Mesendoderm (in vitro differentiated cells): ENCODE data around the gene SPRED3.
A peak's percentile ranks its signal among the peaks of the same experiment; 100 is the strongest.
"Not testable (repeated sequence)": the region's sequence is repeated elsewhere in the genome, so short reads cannot be mapped to it uniquely, and the experiment has no call there.

Source experiments
- DNase-seq: peaks from one replicate; pipeline ENCODE4 v3.0.0; 2013
- H2AK5ac ChIP-seq: 2 replicates; pipeline ENCODE4 v1.6.1; 2013; ENCODE audit warnings: low read length, inconsistent platforms
- H2BK120ac ChIP-seq: 2 replicates; pipeline ENCODE4 v1.6.1; 2013; ENCODE audit warnings: low read depth, mild to moderate bottlenecking, low read length, moderate library complexity, mixed read lengths
- H2BK15ac ChIP-seq: replicated peaks from 2 replicates; pipeline ENCODE4 v1.6.1; 2013; ENCODE audit warnings: low read depth, mild to moderate bottlenecking, moderate library complexity
- H2BK5ac ChIP-seq: 2 replicates; pipeline ENCODE4 v1.6.1; 2013; ENCODE audit warnings: low read length, inconsistent platforms
- H3K18ac ChIP-seq: 2 replicates; pipeline ENCODE4 v1.6.1; 2013; ENCODE audit warnings: mild to moderate bottlenecking, low read length, mixed read lengths
- H3K23ac ChIP-seq: one replicate; pipeline ENCODE4 v1.6.1; 2013; ENCODE audit warnings: low read length
- H3K27ac ChIP-seq: 2 replicates; pipeline ENCODE4 v1.5.1; 2013; ENCODE audit warnings: low read depth, mild to moderate bottlenecking, inconsistent platforms, low read length, moderate library complexity
- H3K27me3 ChIP-seq: 2 replicates; pipeline ENCODE4 v1.6.1; 2013; ENCODE audit warnings: low read length, control low read depth, mild to moderate bottlenecking, inconsistent platforms; ENCODE audit not compliant: insufficient read depth, poor library complexity
- H3K36me3 ChIP-seq: 2 replicates; pipeline ENCODE4 v1.6.1; 2013; ENCODE audit warnings: low read length, inconsistent platforms; ENCODE audit not compliant: control insufficient read depth, insufficient read depth
- H3K4ac ChIP-seq: one replicate; pipeline ENCODE4 v1.6.1; 2013; ENCODE audit warnings: low read depth, mild to moderate bottlenecking, low read length, moderate library complexity
- H3K4me1 ChIP-seq: 2 replicates; pipeline ENCODE4 v1.6.1; 2013; ENCODE audit warnings: low read depth, low read length, inconsistent platforms; ENCODE audit not compliant: control insufficient read depth
- H3K4me2 ChIP-seq: 2 replicates; pipeline ENCODE4 v1.6.1; 2013; ENCODE audit warnings: low read length
- H3K4me3 ChIP-seq: 2 replicates; pipeline ENCODE4 v1.5.1; 2013; ENCODE audit warnings: mild to moderate bottlenecking, low read length
- H3K56ac ChIP-seq: one replicate; pipeline ENCODE4 v1.6.1; 2013; ENCODE audit warnings: low read length
- H3K79me1 ChIP-seq: 2 replicates; pipeline ENCODE4 v1.6.1; 2013; ENCODE audit warnings: low read length, inconsistent platforms
- H3K79me2 ChIP-seq: 2 replicates; pipeline ENCODE4 v1.6.1; 2013; ENCODE audit warnings: mild to moderate bottlenecking, low read length; ENCODE audit not compliant: control insufficient read depth, insufficient read depth
- H3K9ac ChIP-seq: 2 replicates; pipeline ENCODE4 v1.6.1; 2013; ENCODE audit warnings: low read length, inconsistent platforms
- H4K5ac ChIP-seq: one replicate; pipeline ENCODE4 v1.6.1; 2013; ENCODE audit warnings: low read length
- H4K8ac ChIP-seq: one replicate; pipeline ENCODE4 v1.6.1; 2013; ENCODE audit warnings: low read depth, mild to moderate bottlenecking, control low read depth, low read length, moderate library complexity
- WGBS: extraction: QIAGEN DNeasy Blood & Tissue Kit; methylation state at CpG from one replicate; pipeline ENCODE4 v1.1.7; 2013; ENCODE audit warnings: low lambda C conversion rate, missing lambda C conversion rate; ENCODE audit not compliant: insufficient coverage; ENCODE audit errors: extremely low coverage; 5-methylcytosine and 5-hydroxymethylcytosine counted together

SPRED3 gene

GRCh38 chr19:38427035-38427677 is 38.7 kb downstream of the SPRED3 start:
- not testable (repeated sequence) for H2AK5ac ChIP-seq, H3K27ac ChIP-seq, H3K4me2 ChIP-seq, H3K4me3 ChIP-seq, H3K18ac ChIP-seq, H4K5ac ChIP-seq, DNase-seq, H2BK5ac ChIP-seq, H3K79me1 ChIP-seq, H4K8ac ChIP-seq, H2BK120ac ChIP-seq, H3K27me3 ChIP-seq, H3K36me3 ChIP-seq, H2BK15ac ChIP-seq, H3K79me2 ChIP-seq, H3K56ac ChIP-seq, H3K4ac ChIP-seq, H3K9ac ChIP-seq, H3K23ac ChIP-seq, H3K4me1 ChIP-seq
- WGBS = no CpG with 5 or more reads among the region's 17 CpGs

DNA sequence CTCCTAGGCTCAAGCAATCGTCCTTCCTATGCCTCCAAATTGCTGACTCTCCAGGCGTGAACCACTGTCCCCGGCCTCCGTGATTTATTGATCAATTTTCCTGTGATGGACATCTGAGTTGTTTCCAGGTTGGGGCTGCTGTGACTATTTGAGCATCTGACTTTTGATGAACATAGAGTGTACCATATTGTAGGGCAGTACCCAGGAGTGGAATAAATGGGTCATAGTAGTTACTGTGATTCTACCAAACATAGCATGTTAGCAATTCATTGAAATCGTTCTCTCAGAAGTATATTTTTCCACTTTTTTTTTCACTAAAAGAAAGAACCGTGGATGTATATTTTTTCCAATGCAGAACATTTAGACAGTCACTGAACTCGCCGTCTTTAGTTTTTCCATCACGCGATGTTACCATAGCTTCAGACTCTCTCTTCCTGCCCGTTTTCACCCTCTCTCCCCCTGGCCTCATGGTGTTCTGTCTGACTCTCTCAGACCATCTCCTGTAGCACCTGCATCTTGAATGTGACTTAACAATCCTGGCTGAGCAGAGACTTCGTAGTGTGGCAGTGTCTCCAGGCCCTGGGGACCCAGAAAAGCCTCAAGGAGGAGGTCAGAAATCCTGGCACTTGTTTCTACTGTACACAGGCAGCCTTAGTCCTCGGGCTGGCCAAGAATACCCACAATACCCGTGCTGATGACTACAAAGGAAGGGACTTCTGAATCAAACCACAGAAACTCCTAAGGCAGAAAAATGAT is 40.7 kb downstream of the SPRED3 start:
- Histone ChIP-seq H2BK120ac (no peak overlapping the region), H3K79me1 (no peaks in the 10 kb centered on the region), H3K27me3 (no peaks in the 10 kb centered on the region), H3K4ac (no peak overlapping the region), H2BK5ac (no peak overlapping the region), H2AK5ac (no peak overlapping the region), H2BK15ac (no peak overlapping the region), H3K23ac (no peak overlapping the region), H3K4me1 (peaks cover 6% of the 10 kb centered on the region), H3K27ac (no peak overlapping the region), H3K4me3 (no peak overlapping the region), H4K5ac (no peak overlapping the region), H3K79me2 (no peaks in the 10 kb centered on the region), H4K8ac (no peak overlapping the region), H3K18ac (no peak overlapping the region), H3K36me3 (no peaks in the 10 kb centered on the region), H3K4me2 (no peak overlapping the region), H3K9ac (no peak overlapping the region), H3K56ac (no peak overlapping the region)
- DNase-seq = no peak
- WGBS = no CpG with 5 or more reads among the region's 14 CpGs

DNA sequence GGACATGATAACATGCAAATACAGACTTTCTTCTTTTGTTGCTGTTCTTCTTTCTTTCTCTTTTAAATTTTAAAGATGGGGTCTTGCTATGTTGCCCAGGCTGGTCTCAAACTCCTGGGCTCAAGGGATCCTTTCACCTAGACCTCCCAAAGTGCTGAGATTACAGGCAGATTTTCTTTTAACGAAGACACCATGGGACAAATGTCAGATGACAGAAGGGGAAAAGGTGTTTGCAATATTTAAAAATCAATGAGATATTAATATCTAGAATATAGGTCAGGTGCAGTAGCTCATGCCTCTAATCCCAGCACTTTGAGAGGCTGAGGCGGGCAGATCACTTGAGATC is 41.3 kb downstream of the SPRED3 start:
- Histone ChIP-seq H4K8ac (no peak overlapping the region), H3K79me1 (no peaks in the 10 kb centered on the region), H3K27me3 (no peaks in the 10 kb centered on the region), H2AK5ac (no peak overlapping the region), H2BK120ac (no peak overlapping the region), H3K27ac (no peak overlapping the region), H3K18ac (no peak overlapping the region), H3K4me3 (no peak overlapping the region), H3K56ac (no peak overlapping the region), H4K5ac (no peak overlapping the region), H3K4me1 (peaks cover 8% of the 10 kb centered on the region), H3K23ac (no peak overlapping the region), H3K79me2 (no peaks in the 10 kb centered on the region), H3K36me3 (no peaks in the 10 kb centered on the region), H3K9ac (no peak overlapping the region), H2BK5ac (no peak overlapping the region), H3K4ac (no peak overlapping the region), H3K4me2 (no peak overlapping the region), H2BK15ac (no peak overlapping the region)
- no peak for DNase-seq
- no CpG with 5 or more reads among the region's 2 CpGs for WGBS

DNA sequence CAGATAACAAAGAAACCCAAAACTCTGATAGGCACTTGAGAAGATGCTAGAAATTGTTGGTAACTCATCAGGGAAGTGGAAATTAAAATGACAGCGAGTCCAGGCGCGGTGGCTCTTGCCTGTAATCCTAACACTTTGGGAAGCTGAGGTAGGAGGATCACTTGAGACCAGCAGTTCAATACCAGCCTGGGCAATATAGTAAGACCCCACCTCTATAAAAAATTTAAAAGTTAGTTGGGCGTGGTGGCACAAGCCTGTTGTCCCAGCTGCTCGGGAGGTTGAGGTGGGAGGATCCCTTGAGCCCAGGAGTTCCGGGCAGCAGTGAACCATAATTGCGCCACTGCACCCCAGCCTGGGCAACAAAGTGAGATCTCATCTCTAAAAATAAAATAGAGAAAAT is 42.4 kb downstream of the SPRED3 start:
- Histone ChIP-seq H2BK120ac (no peak overlapping the region), H3K79me2 (no peaks in the 10 kb centered on the region), H3K4me1 (peaks cover 4% of the 10 kb centered on the region), H3K36me3 (no peaks in the 10 kb centered on the region), H2BK15ac (no peak overlapping the region), H3K4me3 (no peak overlapping the region), H2AK5ac (no peak overlapping the region), H4K8ac (no peak overlapping the region), H3K23ac (no peak overlapping the region), H3K4me2 (no peak overlapping the region), H3K9ac (no peak overlapping the region), H3K18ac (no peak overlapping the region), H3K27ac (no peak overlapping the region), H2BK5ac (no peak overlapping the region), H3K56ac (no peak overlapping the region), H3K27me3 (no peaks in the 10 kb centered on the region), H4K5ac (no peak overlapping the region), H3K79me1 (no peaks in the 10 kb centered on the region), H3K4ac (no peak overlapping the region)
- no CpG with 5 or more reads among the region's 7 CpGs for WGBS
- DNase-seq = no peak

DNA sequence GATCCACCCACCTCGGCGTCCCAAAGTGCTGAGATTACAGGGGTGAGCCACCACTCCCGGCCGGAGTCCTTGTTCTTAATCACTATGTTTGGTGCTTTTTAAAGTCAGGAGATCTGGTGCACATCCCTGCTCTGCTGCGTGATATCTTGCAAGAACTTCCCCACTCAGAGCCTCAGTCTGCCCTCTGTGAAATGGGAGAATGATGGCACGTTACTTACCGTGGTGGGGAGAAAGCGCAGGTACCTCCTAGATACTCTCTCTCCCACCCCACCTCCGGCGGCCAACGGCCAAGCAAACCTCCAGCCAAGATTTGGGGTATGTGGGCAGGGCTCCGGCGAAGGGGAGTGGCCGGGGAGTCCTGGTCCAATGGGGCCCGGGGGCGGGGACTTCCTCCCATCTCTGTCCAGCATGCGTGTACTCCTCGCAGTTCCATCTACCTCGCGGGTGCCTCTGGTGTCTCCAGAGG is 44.8 kb downstream of the SPRED3 start, which contains the start of gene RYR1:
Gene RYR1, plus strand, starts transcription at position 424 of the 466 bp plus-strand sequence. CDS start 139 bp downstream, outside the sequence.
- Histone ChIP-seq H3K56ac (no peak within 1 kb of the TSS), H3K18ac (no peak within 1 kb of the TSS), H3K9ac (no peak within 1 kb of the TSS), H4K5ac (no peak within 1 kb of the TSS), H4K8ac (no peak within 1 kb of the TSS), H3K4me3 (no peak within 1 kb of the TSS), H3K79me2 (no peaks in the 10 kb centered on the region), H3K79me1 (no peaks in the 10 kb centered on the region), H3K4me1 (peaks cover 4% of the 10 kb centered on the region), H3K36me3 (no peaks in the 10 kb centered on the region), H3K27ac (no peak within 1 kb of the TSS), H3K4me2 (peak within 1 kb of the TSS; percentile 48), H2BK15ac (no peak within 1 kb of the TSS), H2BK5ac (no peak within 1 kb of the TSS), H3K27me3 (no peaks in the 10 kb centered on the region), H2AK5ac (no peak within 1 kb of the TSS), H2BK120ac (no peak within 1 kb of the TSS), H3K23ac (no peak within 1 kb of the TSS), H3K4ac (no peak within 1 kb of the TSS)
- no CpG with 5 or more reads among the region's 20 CpGs for WGBS
- peak; percentile 90 for DNase-seq
